Endothelial cell of umbilical vein (primary cell): ENCODE results near the gene EDAR. TPM values are rescaled to one million over a fixed set of nuclear protein-coding genes. Genes with fewer than 3 reads are reported as not detected.

ENCODE experiments used
- BruUV-seq: library from RNA; stranded (reverse); fragments of 400-500 nt; replicated peaks from 2 replicates; lab custom pipeline; 2021; lab: Mats Ljungman, UMichigan
- CTCF ChIA-PET: fragments of 300-600, 350-600 bp; sonication (Branson Sonifier 250); formaldehyde crosslinking; loops from one replicate; lab custom pipeline; 2021; ENCODE audit warnings: antibody characterized with exemption, inconsistent platforms; lab: Charles Lee
- POLR2A ChIA-PET: fragments of 300-600, 350-600 bp; sonication (Branson Sonifier 250); formaldehyde crosslinking; loops from one replicate; lab custom pipeline; 2021; ENCODE audit warnings: antibody characterized with exemption, inconsistent platforms; lab: Charles Lee
- DNase-seq: peaks from one replicate; pipeline ENCODE4 v3.0.0-alpha.2; 2011; ENCODE audit warnings: low read depth, low spot score
- FAIRE-seq: peaks from 2 replicates; lab custom pipeline; 2011; peaks lifted over from hg19 to GRCh38; lab: Jason Lieb, UNC
- H2AFZ ChIP-seq: 2 replicates; pipeline ENCODE4 v1.6.0; 2012; ENCODE audit warnings: low read depth, low read length, control low read depth, inconsistent platforms
- H3K27ac ChIP-seq: 2 replicates; pipeline ENCODE4 v1.5.1; 2011; ENCODE audit warnings: low read depth, mild to moderate bottlenecking, control low read depth, low read length, moderate library complexity; ENCODE audit not compliant: insufficient read depth
- H3K27me3 ChIP-seq, 2 experiments: 2 replicates each; pipeline versions ENCODE4 v1.6.0 to v1.6.1; 2011; ENCODE audit warnings: low read length in 2 of 2, mixed read lengths in 1 of 2; ENCODE audit not compliant: control insufficient read depth in 2 of 2, insufficient read depth in 2 of 2
- H3K36me3 ChIP-seq, 2 experiments: 2 replicates in 1 of 2; 3 replicates in 1 of 2; pipeline ENCODE4 v1.5.1; 2011; ENCODE audit warnings: low read length in 2 of 2, mild to moderate bottlenecking in 1 of 2, moderate library complexity in 1 of 2; ENCODE audit not compliant: control insufficient read depth in 2 of 2, insufficient read depth in 2 of 2; ENCODE audit errors: extremely low read depth in 1 of 2
- H3K4me1 ChIP-seq: 3 replicates; pipeline ENCODE4 v1.5.1; 2011; ENCODE audit warnings: mild to moderate bottlenecking, low read length; ENCODE audit not compliant: control insufficient read depth, insufficient read depth; ENCODE audit errors: extremely low read depth
- H3K4me2 ChIP-seq: 2 replicates; pipeline ENCODE4 v1.6.1; 2011; ENCODE audit warnings: low read length, control low read depth, mixed read lengths; ENCODE audit not compliant: insufficient read depth
- H3K4me3 ChIP-seq, 3 experiments: fragments of 200-600 bp in 1 of 3; sonication (generic), shearing (Covaris generic) in 1 of 3; replicated peaks in 1 of 3; 2 replicates each; pipeline ENCODE4 v1.5.1; 2011 to 2016; ENCODE audit warnings: control low read depth in 3 of 3, low read length in 3 of 3, mild to moderate bottlenecking in 2 of 3, inconsistent platforms in 1 of 3, low read depth in 1 of 3, moderate library complexity in 1 of 3; ENCODE audit not compliant: insufficient read depth in 1 of 3
- H3K79me2 ChIP-seq: 2 replicates; pipeline ENCODE4 v1.6.0; 2012; ENCODE audit warnings: low read length, inconsistent platforms; ENCODE audit not compliant: control insufficient read depth, insufficient read depth
- H3K9ac ChIP-seq: replicated peaks from 2 replicates; pipeline ENCODE3; 2011; ENCODE audit warnings: low read length, control low read depth; ENCODE audit not compliant: insufficient read depth; ENCODE audit errors: extremely low read depth
- H3K9me1 ChIP-seq: replicated peaks from 3 replicates; pipeline ENCODE4 v1.6.0; 2011; ENCODE audit warnings: mild to moderate bottlenecking, low read length; ENCODE audit not compliant: control insufficient read depth, insufficient read depth; ENCODE audit errors: extremely low read depth
- H3K9me3 ChIP-seq: replicated peaks from 2 replicates; pipeline ENCODE4 v1.5.1; 2012; ENCODE audit warnings: low read length, inconsistent platforms; ENCODE audit not compliant: control insufficient read depth, insufficient read depth
- H4K20me1 ChIP-seq: replicated peaks from 2 replicates; pipeline ENCODE3; 2011; ENCODE audit warnings: mild to moderate bottlenecking, low read length; ENCODE audit not compliant: control insufficient read depth, insufficient read depth; ENCODE audit errors: extremely low read depth
- CTCF ChIP-seq, 2 donors: IDR thresholded peaks; 1 replicate in 1 of 2; 2 replicates in 1 of 2; pipeline ENCODE4 v1.5.1; 2011; ENCODE audit warnings: low read length in 2 of 2, mild to moderate bottlenecking in 2 of 2, moderate library complexity in 2 of 2, control low read depth in 1 of 2, inconsistent platforms in 1 of 2, low read depth in 1 of 2; ENCODE audit not compliant: insufficient read depth in 1 of 2; ENCODE audit errors: extremely low read depth in 1 of 2
- EZH2 ChIP-seq: IDR thresholded peaks from 2 replicates; pipeline ENCODE4 v1.6.1; 2012; ENCODE audit warnings: borderline replicate concordance, low read depth, mild to moderate bottlenecking, moderate library complexity, low read length, inconsistent platforms; ENCODE audit not compliant: severe bottlenecking
- FOS ChIP-seq: IDR thresholded peaks from 2 replicates; pipeline ENCODE4 v1.6.1; 2011; ENCODE audit warnings: mild to moderate bottlenecking, low read length, moderate library complexity, borderline replicate concordance; ENCODE audit not compliant: insufficient read depth
- GATA2 ChIP-seq: IDR thresholded peaks from 2 replicates; pipeline ENCODE4 v1.7.0; 2011; ENCODE audit warnings: low read depth, mild to moderate bottlenecking, moderate library complexity, mixed read lengths, low read length; ENCODE audit not compliant: insufficient read length, insufficient read depth
- JUN ChIP-seq: IDR thresholded peaks from 2 replicates; pipeline ENCODE4 v1.6.1; 2011; ENCODE audit warnings: borderline replicate concordance, low read depth; ENCODE audit not compliant: insufficient read length, insufficient read depth
- MAX ChIP-seq: IDR thresholded peaks from 2 replicates; pipeline ENCODE4 v1.6.1; 2011; ENCODE audit not compliant: insufficient read depth, insufficient read length
- MYC ChIP-seq: IDR thresholded peaks from one replicate; pipeline ENCODE4 v1.6.1; 2011; ENCODE audit warnings: mild to moderate bottlenecking, low read depth, low read length
- POLR2A ChIP-seq: IDR thresholded peaks from 2 replicates; pipeline ENCODE4 v1.6.1; 2012; ENCODE audit warnings: low read depth, mild to moderate bottlenecking, control low read depth, low read length
- POLR2AphosphoS5 ChIP-seq: IDR thresholded peaks from 2 replicates; pipeline ENCODE4 v1.6.1; 2012; ENCODE audit warnings: low read depth, mild to moderate bottlenecking, control low read depth, low read length, moderate library complexity; ENCODE audit not compliant: insufficient read depth
- dilution Hi-C: fragments of 300-500 bp; cut with MboI; formaldehyde crosslinking; loops from one replicate; pipeline ENCODE4 v1.15.0; 2019; ENCODE audit warnings: low sequenced_read_pairs; ENCODE audit not compliant: extremely low pct_ligation_motif_present
- intact Hi-C: fragments of 100-400 bp; cut with micrococcal nuclease; formaldehyde crosslinking; loops from one replicate; pipeline ENCODE4 v1.10.0; 2022
- polyA plus RNA-seq, 4 experiments: library from polyadenylated mRNA; depleted of rRNA in 3 of 4; stranded (reverse) in 3 of 4; unstranded in 1 of 4; fragments of >200 nt; gene quantifications; 2 replicates each; pipeline versions ENCODE4 v1.2.1 to v1.2.3, GENCODE V29; 2011 to 2012; ENCODE audit warnings: missing spikeins in 1 of 4
- total RNA-seq: library from RNA; stranded (reverse); gene quantifications from 2 replicates; pipeline ENCODE4 v1.2.3, GENCODE V29; 2021

The EDAR gene
- total and polyA plus RNA-seq, 2 donors (not counting 3 experiments of a cell fraction or from before 2014, with no cell fraction given), result not detected

- CTCF ChIA-PET, result no interaction called here
- H3K27me3 ChIP-seq, result peaks cover 14 to 16% of the 10 kb centered on the region in 2 experiments
These were observed 29.4 kb upstream of the EDAR start for GRCh38 chr2:109018452-109018851.

GRCh38 chr2:109017017-109017416 is 28.0 kb upstream of the EDAR start:
- H3K4me3 ChIP-seq, result no peak overlapping the region
- no TSS peak for BruUV-seq
- H3K9me1 ChIP-seq, result no peaks in the 10 kb centered on the region
- ChIA-PET CTCF (interaction anchor here (1.0 kb wide), 1 partner anchor 15 kb away, joined by 3 read pairs; no protein-coding TSS in a partner anchor), POLR2A (no interaction called here)
- H4K20me1 ChIP-seq, result no peaks in the 10 kb centered on the region
- no peak overlapping the region for H3K27ac ChIP-seq
- no peak overlapping the region for H2AFZ ChIP-seq
- H3K4me2 ChIP-seq, result no peak overlapping the region
- H3K4me1 ChIP-seq, result no peaks in the 10 kb centered on the region
- H3K9me3 ChIP-seq, result no peaks in the 10 kb centered on the region
- no peak for DNase-seq
- intact Hi-C loops, result no loop called here
- no peak for TF ChIP-seq CTCF (IDR thresholded peaks at IDR 0.05; ENCODE audit: extremely low read depth in 1 of 2, insufficient read depth in 1 of 2, low read depth in 1 of 2, low read length in 2 of 2)
- no peak for TF ChIP-seq MYC
- TF ChIP-seq MAX, result no peak
- no peak for TF ChIP-seq POLR2A
- TF ChIP-seq FOS, result no peak
- no peak for TF ChIP-seq EZH2
- no peak for TF ChIP-seq GATA2
- no peak for TF ChIP-seq POLR2AphosphoS5
- TF ChIP-seq JUN, result no peak
- no peaks in the 10 kb centered on the region for H3K79me2 ChIP-seq
- H3K36me3 ChIP-seq, result no peaks in the 10 kb centered on the region
- H3K9ac ChIP-seq, result no peak overlapping the region
- no peak for FAIRE-seq
- peaks cover 16 to 17% of the 10 kb centered on the region in 2 experiments for H3K27me3 ChIP-seq
- dilution Hi-C loops, result no loop called here

More at GRCh38 chr2:109018452-109018851, 29.4 kb upstream of the EDAR start:
- TF ChIP-seq MAX (no peak), POLR2A (no peak), FOS (no peak), EZH2 (no peak), POLR2AphosphoS5 (no peak), JUN (no peak), GATA2 (no peak)
- BruUV-seq, result no TSS peak
- POLR2A ChIA-PET, result no interaction called here
- DNase-seq (no peak), FAIRE-seq (no peak)
- Histone ChIP-seq H3K9me3 (no peaks in the 10 kb centered on the region), H3K4me1 (no peaks in the 10 kb centered on the region), H4K20me1 (no peaks in the 10 kb centered on the region), H2AFZ (no peak overlapping the region), H3K36me3 (no peaks in the 10 kb centered on the region), H3K27ac (no peak overlapping the region), H3K9me1 (no peaks in the 10 kb centered on the region), H3K4me2 (no peak overlapping the region), H3K79me2 (no peaks in the 10 kb centered on the region), H3K9ac (no peak overlapping the region), H3K4me3 (no peak overlapping the region)
- intact Hi-C loops (no loop called here), dilution Hi-C loops (no loop called here)
